Neuronal stem cell (in vitro differentiated cells): ENCODE results near the gene SSTR5.
A peak's percentile ranks its signal among the peaks of the same experiment; 100 is the strongest.

ENCODE experiments used
- DNase-seq: peaks from one replicate; pipeline ENCODE4 v3.0.0-alpha.2; 2013; ENCODE audit warnings: low spot score
- H2AFZ ChIP-seq: one replicate; pipeline ENCODE4 v1.6.1; 2013; ENCODE audit warnings: mild to moderate bottlenecking, low read length, inconsistent platforms
- H2AK5ac ChIP-seq: 2 replicates; pipeline ENCODE4 v1.6.1; 2013; ENCODE audit warnings: low read depth, mild to moderate bottlenecking, inconsistent platforms, low read length, moderate library complexity, mixed read lengths
- H2BK120ac ChIP-seq: 2 replicates; pipeline ENCODE4 v1.6.1; 2013; ENCODE audit warnings: low read depth, mild to moderate bottlenecking, inconsistent platforms, low read length, moderate library complexity, mixed read lengths
- H2BK12ac ChIP-seq: one replicate; pipeline ENCODE4 v1.6.1; 2013; ENCODE audit warnings: low read length, inconsistent platforms
- H2BK15ac ChIP-seq: 2 replicates; pipeline ENCODE4 v1.6.1; 2013; ENCODE audit warnings: mild to moderate bottlenecking, low read length, inconsistent platforms, mixed read lengths
- H2BK5ac ChIP-seq: one replicate; pipeline ENCODE4 v1.6.1; 2013; ENCODE audit warnings: inconsistent platforms, mild to moderate bottlenecking, low read length, moderate library complexity
- H3K14ac ChIP-seq: one replicate; pipeline ENCODE4 v1.6.1; 2013; ENCODE audit warnings: low read length, inconsistent platforms
- H3K18ac ChIP-seq: 2 replicates; pipeline ENCODE4 v1.6.1; 2013; ENCODE audit warnings: low read length, inconsistent platforms
- H3K23ac ChIP-seq: 2 replicates; pipeline ENCODE4 v1.6.1; 2013; ENCODE audit warnings: low read depth, mild to moderate bottlenecking, mixed read lengths, low read length, inconsistent platforms; ENCODE audit not compliant: poor library complexity
- H3K27ac ChIP-seq: replicated peaks from 3 replicates; pipeline ENCODE4 v1.5.1; 2013; ENCODE audit warnings: low read length, inconsistent platforms
- H3K27me3 ChIP-seq, 3 experiments: 2 replicates each; pipeline ENCODE4 v1.6.1; 2013; ENCODE audit warnings: low read length in 3 of 3, mild to moderate bottlenecking in 2 of 3, inconsistent platforms in 1 of 3, low read depth in 1 of 3, mixed read lengths in 1 of 3, moderate library complexity in 1 of 3; ENCODE audit not compliant: control insufficient read depth in 3 of 3, insufficient read depth in 3 of 3
- H3K36me3 ChIP-seq, 2 donors: replicated peaks in 1 of 2; 2 replicates each; pipeline ENCODE4 v1.6.1; 2013; ENCODE audit warnings: low read length in 2 of 2; ENCODE audit not compliant: control insufficient read depth in 2 of 2, insufficient read depth in 2 of 2
- H3K4ac ChIP-seq: 2 replicates; pipeline ENCODE4 v1.6.1; 2013; ENCODE audit warnings: inconsistent platforms, mild to moderate bottlenecking, low read length, moderate library complexity
- H3K4me1 ChIP-seq, 2 donors: 1 replicate in 1 of 2; 2 replicates in 1 of 2; pipeline ENCODE4 v1.6.1; 2013; ENCODE audit warnings: low read length in 2 of 2, low read depth in 1 of 2; ENCODE audit not compliant: control insufficient read depth in 2 of 2, insufficient read depth in 1 of 2
- H3K4me2 ChIP-seq: one replicate; pipeline ENCODE4 v1.6.1; 2013; ENCODE audit warnings: mild to moderate bottlenecking, low read length, inconsistent platforms; ENCODE audit not compliant: insufficient read depth, poor library complexity, severe bottlenecking
- H3K4me3 ChIP-seq, 2 donors: 2 replicates each; pipeline ENCODE4 v1.5.1; 2013; ENCODE audit warnings: low read length in 2 of 2, mild to moderate bottlenecking in 2 of 2, inconsistent platforms in 1 of 2, moderate library complexity in 1 of 2
- H3K79me1 ChIP-seq: one replicate; pipeline ENCODE4 v1.6.1; 2013; ENCODE audit warnings: low read depth, mild to moderate bottlenecking, inconsistent platforms, low read length, moderate library complexity
- H3K9ac ChIP-seq: one replicate; pipeline ENCODE4 v1.6.1; 2013; ENCODE audit warnings: mild to moderate bottlenecking, low read depth, low read length, inconsistent platforms; ENCODE audit not compliant: poor library complexity
- H3K9me3 ChIP-seq, 2 donors: replicated peaks in 1 of 2; 2 replicates each; pipeline versions ENCODE3 to v1.6.1; 2013; ENCODE audit warnings: low read length in 2 of 2, mild to moderate bottlenecking in 2 of 2, inconsistent platforms in 1 of 2, low read depth in 1 of 2, mixed read lengths in 1 of 2, moderate library complexity in 1 of 2; ENCODE audit not compliant: control insufficient read depth in 2 of 2, insufficient read depth in 1 of 2
- H4K8ac ChIP-seq: one replicate; pipeline ENCODE4 v1.6.1; 2013; ENCODE audit warnings: low read depth, mild to moderate bottlenecking, inconsistent platforms, low read length, moderate library complexity
- H4K91ac ChIP-seq: one replicate; pipeline ENCODE4 v1.6.1; 2013; ENCODE audit warnings: low read length, low read depth, mild to moderate bottlenecking, inconsistent platforms; ENCODE audit not compliant: poor library complexity
- WGBS, 2 donors: extraction: QIAGEN DNeasy Blood & Tissue Kit; methylation state at CpG; one replicate each; pipeline ENCODE4 v1.1.7; 2013; ENCODE audit warnings: missing lambda C conversion rate in 2 of 2, mixed read lengths in 1 of 2; ENCODE audit not compliant: insufficient read length in 2 of 2, insufficient replicate concordance in 1 of 2; ENCODE audit errors: extremely low coverage in 2 of 2; 5-methylcytosine and 5-hydroxymethylcytosine counted together

SSTR5 gene

DNA sequence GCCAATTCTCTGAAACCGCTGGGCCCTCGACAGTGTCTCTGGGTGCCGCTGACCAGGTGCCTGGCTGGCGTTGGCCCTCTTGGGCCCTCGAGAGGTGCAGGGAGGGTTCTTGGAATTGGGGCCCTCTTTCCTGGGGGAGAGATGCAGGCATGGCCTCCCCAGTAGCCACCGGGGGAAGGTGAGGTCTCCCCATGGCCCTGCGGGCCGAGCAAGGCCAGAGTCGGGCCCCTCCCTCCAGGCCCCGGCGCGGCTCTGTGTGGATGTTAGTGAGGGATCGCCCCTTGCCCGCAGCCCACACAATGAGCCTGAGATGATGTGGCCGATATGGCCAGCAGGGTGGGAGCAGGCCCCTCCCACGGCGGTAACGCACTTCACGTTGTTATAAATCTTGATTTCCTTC lies 46.6 kb downstream of the SSTR5 start:
- WGBS, 2 donors = no CpG with 5 or more reads among the region's 19 CpGs
- no peaks in the 10 kb centered on the region for H3K79me1 ChIP-seq
- no peaks in the 10 kb centered on the region for H3K36me3 ChIP-seq
- H3K27ac ChIP-seq = no peak overlapping the region
- H3K4me2 ChIP-seq = no peak overlapping the region
- H3K9me3 ChIP-seq = no peaks in the 10 kb centered on the region
- peak overlapping the region; percentile 1 for H2BK5ac ChIP-seq
- no peak overlapping the region for H4K91ac ChIP-seq
- no peak overlapping the region for H3K4ac ChIP-seq
- peaks cover 0 to 44% (median 0%) of the 10 kb centered on the region in 3 experiments for H3K27me3 ChIP-seq
- no peak for DNase-seq
- no peak overlapping the region for H4K8ac ChIP-seq
- H2BK120ac ChIP-seq = no peak overlapping the region
- H2AFZ ChIP-seq = no peak overlapping the region
- H3K4me1 ChIP-seq = peaks cover 6 to 19% of the 10 kb centered on the region in 2 donors
- no peak overlapping the region for H2BK12ac ChIP-seq
- no peak overlapping the region for H2AK5ac ChIP-seq
- no peak overlapping the region for H3K23ac ChIP-seq
- no peak overlapping the region for H3K14ac ChIP-seq
- peak overlapping the region; percentile 3 for H2BK15ac ChIP-seq
- H3K18ac ChIP-seq = no peak overlapping the region
- H3K4me3 ChIP-seq = no peak overlapping the region
- H3K9ac ChIP-seq = no peak overlapping the region

DNA sequence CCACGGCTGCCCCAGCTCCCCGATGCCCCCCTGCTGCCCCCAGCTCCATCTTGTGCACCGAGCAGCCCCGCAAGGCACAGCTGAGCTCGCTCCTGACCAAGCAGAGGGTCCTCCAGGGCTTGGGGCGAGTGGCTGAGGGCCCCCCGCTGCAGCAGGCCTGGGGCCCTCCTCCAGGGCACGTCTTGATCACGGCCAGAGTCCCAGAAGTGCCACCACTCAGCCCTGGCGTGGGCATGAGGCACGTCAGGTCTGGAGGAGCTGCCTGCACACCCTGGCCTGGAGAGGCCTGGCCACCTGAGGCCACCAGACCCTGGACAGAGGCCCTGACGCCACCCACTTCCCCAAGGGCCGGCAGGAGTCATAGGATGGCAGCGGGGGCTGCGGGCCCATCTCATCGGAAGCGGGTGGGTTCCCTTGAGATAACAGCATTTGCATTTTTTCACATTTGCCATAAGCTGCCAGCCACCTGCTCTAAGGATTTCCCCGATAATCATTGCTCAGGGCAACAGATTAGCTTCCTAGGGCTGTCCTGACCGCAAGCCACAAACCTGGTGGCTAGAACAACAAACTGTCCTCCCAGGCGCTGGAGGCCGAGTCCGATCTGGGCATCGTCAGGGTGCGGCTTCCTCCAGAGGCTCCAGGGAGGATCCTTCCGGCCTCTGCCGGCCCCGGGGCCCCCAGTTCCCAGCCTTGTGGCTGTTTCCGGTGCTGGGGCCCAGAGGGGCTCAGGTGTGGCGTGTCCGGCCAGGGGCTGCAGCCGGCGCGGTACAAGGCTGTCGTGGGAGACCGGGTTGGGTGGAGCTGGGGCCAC lies 47.4 kb downstream of the SSTR5 start:
- Histone ChIP-seq H3K4me1 (peaks cover 6 to 19% of the 10 kb centered on the region in 2 donors), H2AK5ac (peak overlapping the region; percentile 82), H2BK12ac (peak overlapping the region; percentile 50), H3K4ac (no peak overlapping the region), H3K36me3 (no peaks in the 10 kb centered on the region), H3K23ac (no peak overlapping the region), H3K27ac (no peak overlapping the region), H4K8ac (no peak overlapping the region), H3K9ac (no peak overlapping the region), H2BK5ac (peak overlapping the region; percentile 87), H3K4me2 (no peak overlapping the region), H3K27me3 (peaks cover 0 to 44% (median 0%) of the 10 kb centered on the region in 3 experiments), H4K91ac (no peak overlapping the region), H2AFZ (no peak overlapping the region), H3K9me3 (no peaks in the 10 kb centered on the region), H3K79me1 (no peaks in the 10 kb centered on the region), H3K14ac (no peak overlapping the region), H3K4me3 (no peak overlapping the region), H3K18ac (peak overlapping the region; percentile 91), H2BK15ac (peak overlapping the region; percentile 44), H2BK120ac (no peak overlapping the region)
- DNase-seq = no peak
- no CpG with 5 or more reads among the region's 35 CpGs for WGBS, 2 donors

DNA sequence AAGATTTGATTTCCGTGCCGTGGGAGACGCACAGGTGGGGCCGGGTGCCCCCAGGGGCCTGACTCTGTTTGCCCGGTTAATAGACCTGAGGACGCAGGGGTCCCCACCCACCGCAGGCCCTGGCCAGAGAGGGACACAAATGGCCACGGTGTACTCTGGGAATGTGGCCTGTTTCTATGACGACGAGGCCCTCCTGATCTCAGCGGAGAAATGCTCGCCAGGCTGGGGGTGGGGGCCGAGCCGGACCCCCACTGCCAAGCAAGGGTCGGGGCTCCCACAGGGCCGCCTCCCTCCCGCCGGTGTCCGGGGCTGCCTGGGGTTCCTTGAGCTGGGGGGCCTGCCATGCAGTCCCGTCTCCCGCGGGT lies 48.0 kb downstream of the SSTR5 start:
- H3K4ac ChIP-seq = no peak overlapping the region
- no peaks in the 10 kb centered on the region for H3K79me1 ChIP-seq
- peak overlapping the region; percentile 82 for H2AK5ac ChIP-seq
- H3K4me2 ChIP-seq = peak overlapping the region; percentile 11
- H3K23ac ChIP-seq = no peak overlapping the region
- peak overlapping the region; percentile 91 for H3K18ac ChIP-seq
- peaks cover 11 to 19% of the 10 kb centered on the region in 2 donors for H3K4me1 ChIP-seq
- H3K36me3 ChIP-seq = no peaks in the 10 kb centered on the region
- H4K91ac ChIP-seq = no peak overlapping the region
- H3K9ac ChIP-seq = no peak overlapping the region
- H2BK5ac ChIP-seq = peak overlapping the region; percentile 87
- WGBS, 2 donors = no CpG with 5 or more reads among the region's 22 CpGs
- H3K4me3 ChIP-seq = no peak overlapping the region
- H2BK12ac ChIP-seq = no peak overlapping the region
- H3K27ac ChIP-seq = no peak overlapping the region
- H4K8ac ChIP-seq = no peak overlapping the region
- H2BK120ac ChIP-seq = peak overlapping the region; percentile 54
- DNase-seq = no peak
- no peaks in the 10 kb centered on the region for H3K9me3 ChIP-seq
- H2BK15ac ChIP-seq = peak overlapping the region; percentile 89
- H3K27me3 ChIP-seq = peaks cover 0 to 44% (median 0%) of the 10 kb centered on the region in 3 experiments
- H3K14ac ChIP-seq = peak overlapping the region; percentile 38
- H2AFZ ChIP-seq = no peak overlapping the region

DNA sequence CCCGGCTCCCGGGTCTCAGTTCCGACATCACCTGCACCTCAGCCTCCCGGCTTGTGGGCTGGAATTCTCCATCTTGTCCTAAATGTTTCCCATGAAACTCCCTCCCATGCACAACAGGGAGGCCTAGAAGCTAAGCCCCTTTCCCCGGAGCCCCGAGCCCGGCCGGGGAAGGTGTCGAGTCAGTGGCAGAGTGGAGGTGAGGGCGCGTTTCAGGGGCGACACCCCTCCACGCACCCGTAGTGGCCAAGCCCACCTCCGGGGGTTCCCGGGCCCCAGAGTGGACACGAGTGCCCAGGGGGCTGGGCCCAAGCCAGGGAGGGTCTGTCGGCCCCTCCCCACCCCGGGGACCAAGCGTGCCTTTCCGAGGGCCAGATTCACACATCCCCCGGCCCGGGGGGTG lies 48.5 kb downstream of the SSTR5 start:
- H2BK12ac ChIP-seq = no peak overlapping the region
- H3K9me3 ChIP-seq = no peaks in the 10 kb centered on the region
- peak overlapping the region; percentile 56 for H3K14ac ChIP-seq
- H3K27me3 ChIP-seq = peaks cover 0 to 46% (median 0%) of the 10 kb centered on the region in 3 experiments
- DNase-seq = no peak
- no peak overlapping the region for H3K4me3 ChIP-seq
- H3K9ac ChIP-seq = peak overlapping the region; percentile 21
- H3K23ac ChIP-seq = no peak overlapping the region
- no CpG with 5 or more reads among the region's 23 CpGs for WGBS, 2 donors
- no peak overlapping the region for H4K91ac ChIP-seq
- peak overlapping the region; percentile 89 for H2BK15ac ChIP-seq
- no peaks in the 10 kb centered on the region for H3K36me3 ChIP-seq
- H2BK5ac ChIP-seq = peak overlapping the region; percentile 87
- peak overlapping the region; percentile 54 for H2BK120ac ChIP-seq
- H3K4me2 ChIP-seq = no peak overlapping the region
- peak overlapping the region; percentile 82 for H2AK5ac ChIP-seq
- peak overlapping the region; percentile 91 for H3K18ac ChIP-seq
- no peak overlapping the region for H3K4ac ChIP-seq
- H2AFZ ChIP-seq = peak overlapping the region; percentile 40
- peaks cover 11 to 19% of the 10 kb centered on the region in 2 donors for H3K4me1 ChIP-seq
- no peaks in the 10 kb centered on the region for H3K79me1 ChIP-seq
- H4K8ac ChIP-seq = peak overlapping the region; percentile 65
- no peak overlapping the region for H3K27ac ChIP-seq
